ENCODE data around the gene MLLT1. TPM values are rescaled to one million over a fixed set of nuclear protein-coding genes. Genes with fewer than 3 reads are reported as not detected.
A peak's percentile ranks its signal among the peaks of the same experiment; 100 is the strongest.
"Not testable (repeated sequence)": the region's sequence is repeated elsewhere in the genome, so short reads cannot be mapped to it uniquely, and the experiment has no call there.

The MLLT1 gene
- total RNA-seq, 1 experiment from 2014 or later = 29.0 TPM

GRCh38 chr19:6319376-6319775, 39.6 kb upstream of the MLLT1 start:
- Histone ChIP-seq H3F3A (ENCODE audit: low read length, unreplicated experiment) (no peaks in the 10 kb centered on the region), H2AFZ (ENCODE audit: low read length) (no peak overlapping the region), H3K9me2 (replicated peaks; ENCODE audit: low read length) (no peaks in the 10 kb centered on the region), H4K20me1 (ENCODE audit: low read length) (no peaks in the 10 kb centered on the region), H3K79me2 (ENCODE audit: low read length) (no peaks in the 10 kb centered on the region), H3K27me3 (ENCODE audit: low read length) (peaks cover 10% of the 10 kb centered on the region; the same call in 1 of the 2 replicates), H3K9ac (ENCODE audit: low read length) (no peak overlapping the region), H3K9me3 (ENCODE audit: low read length) (no peaks in the 10 kb centered on the region), H3K4me2 (ENCODE audit: low read length) (no peak overlapping the region), H3K4me1 (ENCODE audit: insufficient read depth, low read length) (no peaks in the 10 kb centered on the region), H3K27ac (ENCODE audit: low read length) (no peak overlapping the region), H3K36me3 (ENCODE audit: low read depth, low read length) (no peaks in the 10 kb centered on the region), H3K4me3 (ENCODE audit: low read length) (no peak overlapping the region)
- ATAC-seq (no peak), DNase-seq (no peak)
- no peak for TF ChIP-seq EZH2 (IDR thresholded peaks at IDR 0.05; ENCODE audit: low read length, unreplicated experiment)
- TF ChIP-seq CTCF (conservative IDR thresholded peaks at IDR 0.05; ENCODE audit: low read depth, low read length) = no peak
- no peak for TF ChIP-seq EZH2phosphoT487 (IDR thresholded peaks at IDR 0.05; ENCODE audit: borderline replicate concordance, low read length)
- intact Hi-C loops (cut with micrococcal nuclease) = no loop called here
- ChIA-PET POLR2A (ENCODE audit: unreplicated experiment) (no interaction called here), CTCF (no interaction called here)
- no TSS peak for BruUV-seq (replicated peaks)

GRCh38 chr19:6318772-6319171, 39.0 kb upstream of the MLLT1 start:
- no peaks in the 10 kb centered on the region for H3K36me3 ChIP-seq (ENCODE audit: low read depth, low read length)
- no peak overlapping the region for H3K27ac ChIP-seq (ENCODE audit: low read length)
- no peaks in the 10 kb centered on the region for H3K4me1 ChIP-seq (ENCODE audit: insufficient read depth, low read length)
- TF ChIP-seq EZH2phosphoT487 (IDR thresholded peaks at IDR 0.05; ENCODE audit: borderline replicate concordance, low read length) = no peak
- no peak for TF ChIP-seq EZH2 (IDR thresholded peaks at IDR 0.05; ENCODE audit: low read length, unreplicated experiment)
- no peak for TF ChIP-seq CTCF (conservative IDR thresholded peaks at IDR 0.05; ENCODE audit: low read depth, low read length)
- POLR2A ChIA-PET (ENCODE audit: unreplicated experiment) = no interaction called here
- no peaks in the 10 kb centered on the region for H4K20me1 ChIP-seq (ENCODE audit: low read length)
- H3K79me2 ChIP-seq (ENCODE audit: low read length) = no peaks in the 10 kb centered on the region
- H3K9ac ChIP-seq (ENCODE audit: low read length) = no peak overlapping the region
- H3K9me2 ChIP-seq (replicated peaks; ENCODE audit: low read length) = no peaks in the 10 kb centered on the region
- intact Hi-C loops (cut with micrococcal nuclease) = no loop called here
- ATAC-seq (peak; percentile 38; the same call in 1 of the 2 replicates), DNase-seq (peak; percentile 27)
- H3F3A ChIP-seq (ENCODE audit: low read length, unreplicated experiment) = no peaks in the 10 kb centered on the region
- BruUV-seq (replicated peaks) = no TSS peak
- CTCF ChIA-PET = no interaction called here
- H3K9me3 ChIP-seq (ENCODE audit: low read length) = no peaks in the 10 kb centered on the region
- H2AFZ ChIP-seq (ENCODE audit: low read length) = no peak overlapping the region
- H3K4me3 ChIP-seq (ENCODE audit: low read length) = no peak overlapping the region
- no peak overlapping the region for H3K4me2 ChIP-seq (ENCODE audit: low read length)
- peaks cover 10% of the 10 kb centered on the region; the same call in 1 of the 2 replicates for H3K27me3 ChIP-seq (ENCODE audit: low read length)

GRCh38 chr19:6315646-6316045, 35.9 kb upstream of the MLLT1 start:
- intact Hi-C loops (cut with micrococcal nuclease); BruUV-seq (replicated peaks); H4K20me1 ChIP-seq (ENCODE audit: low read length); ATAC-seq; CTCF ChIA-PET; H2AFZ ChIP-seq (ENCODE audit: low read length); H3K9ac ChIP-seq (ENCODE audit: low read length); H3K9me3 ChIP-seq (ENCODE audit: low read length); DNase-seq; H3F3A ChIP-seq (ENCODE audit: low read length, unreplicated experiment); H3K27ac ChIP-seq (ENCODE audit: low read length); H3K4me3 ChIP-seq (ENCODE audit: low read length); POLR2A ChIA-PET (ENCODE audit: unreplicated experiment); H3K9me2 ChIP-seq (replicated peaks; ENCODE audit: low read length); H3K4me2 ChIP-seq (ENCODE audit: low read length); H3K4me1 ChIP-seq (ENCODE audit: insufficient read depth, low read length); H3K27me3 ChIP-seq (ENCODE audit: low read length); H3K79me2 ChIP-seq (ENCODE audit: low read length); H3K36me3 ChIP-seq (ENCODE audit: low read depth, low read length): not testable (repeated sequence)

Data from PC-3 (cell line).